HepG2 (cell line): ENCODE measurements around the gene ZNF780B. TPM values are rescaled to one million over a fixed set of nuclear protein-coding genes. Genes with fewer than 3 reads are reported as not detected.

Experiments
- AGO2 ChIP-seq: fragments of 200-400 bp; formaldehyde crosslinking; optimal IDR thresholded peaks from 2 replicates; pipeline ENCODE3; 2017; ENCODE audit warnings: mild to moderate bottlenecking, low read depth, low read length, moderate library complexity
- ASH2L ChIP-seq: fragments of 300-600, 200-600 bp; sonication (generic); IDR thresholded peaks from 2 replicates; pipeline ENCODE4 v1.7.0; 2017; ENCODE audit warnings: low read depth, mild to moderate bottlenecking, moderate library complexity, mixed read lengths, low read length; ENCODE audit not compliant: insufficient read length
- ATF5 ChIP-seq: sonication (generic); formaldehyde crosslinking; IDR thresholded peaks from 2 replicates; pipeline ENCODE4 v1.4.0; 2020; ENCODE audit warnings: mild to moderate bottlenecking, low read depth, missing genetic modification reagents
- BATF2 ChIP-seq: sonication (generic); formaldehyde crosslinking; IDR thresholded peaks from 2 replicates; pipeline ENCODE4 v1.8.0; 2022; ENCODE audit warnings: mild to moderate bottlenecking, missing genetic modification reagents, moderate library complexity
- GATA4 ChIP-seq: sonication (generic); IDR thresholded peaks from 2 replicates; pipeline ENCODE4 v1.6.1; 2016; ENCODE audit warnings: antibody characterized with exemption, low read depth, borderline replicate concordance
- HNF1A ChIP-seq, 2 experiments: sonication (generic) in 1 of 2; formaldehyde crosslinking in 1 of 2; IDR thresholded peaks; 2 replicates each; pipeline versions ENCODE4 v1.4.0 to v1.6.1; 2016 to 2020; ENCODE audit warnings: borderline replicate concordance in 1 of 2, low read depth in 1 of 2, mild to moderate bottlenecking in 1 of 2, missing genetic modification reagents in 1 of 2
- HOXD1 ChIP-seq: sonication (generic); formaldehyde crosslinking; IDR thresholded peaks from 2 replicates; pipeline ENCODE4 v1.5.0; 2020; ENCODE audit warnings: missing genetic modification reagents
- POGZ ChIP-seq: sonication (generic); formaldehyde crosslinking; IDR thresholded peaks from 2 replicates; pipeline ENCODE4 v1.4.0; 2020; ENCODE audit warnings: mild to moderate bottlenecking, missing genetic modification reagents
- POLR2G ChIP-seq: fragments of 200-400 bp; formaldehyde crosslinking; IDR thresholded peaks from 2 replicates; pipeline ENCODE4 v1.6.1; 2018; ENCODE audit warnings: mild to moderate bottlenecking, low read depth, low read length, moderate library complexity
- SIX4 ChIP-seq: sonication (generic); formaldehyde crosslinking; IDR thresholded peaks from 2 replicates; pipeline ENCODE4 v1.4.0; 2020; ENCODE audit warnings: missing genetic modification reagents
- SMAD3 ChIP-seq: sonication (generic); formaldehyde crosslinking; IDR thresholded peaks from 2 replicates; pipeline ENCODE4 v1.4.0; 2020; ENCODE audit warnings: missing genetic modification reagents
- SRY ChIP-seq: sonication (generic); formaldehyde crosslinking; IDR thresholded peaks from 2 replicates; pipeline ENCODE4 v1.8.0; 2022; ENCODE audit warnings: mild to moderate bottlenecking, missing genetic modification reagents
- TFE3 ChIP-seq: IDR thresholded peaks from 2 replicates; pipeline ENCODE4 v1.6.1; 2016
- YEATS2 ChIP-seq: sonication (generic); formaldehyde crosslinking; IDR thresholded peaks from 2 replicates; pipeline ENCODE4 v1.4.0; 2020; ENCODE audit warnings: missing genetic modification reagents, borderline replicate concordance
- ZMYM2 ChIP-seq: sonication (generic); formaldehyde crosslinking; IDR thresholded peaks from 2 replicates; pipeline ENCODE4 v1.8.0; 2022; ENCODE audit warnings: mild to moderate bottlenecking, missing genetic modification reagents
- ZMYM4 ChIP-seq: sonication (generic); formaldehyde crosslinking; IDR thresholded peaks from 2 replicates; pipeline ENCODE4 v1.8.1; 2023; ENCODE audit warnings: mild to moderate bottlenecking, missing genetic modification reagents
- polyA plus RNA-seq, 8 experiments: library from polyadenylated mRNA; depleted of rRNA in 3 of 8; stranded (reverse) in 7 of 8; unstranded in 1 of 8; fragments of >200 nt; fragmentation: Illumina TruSeq in 4 of 8; extraction: Trizol in 4 of 8; gene quantifications; 2 replicates each; pipeline versions ENCODE4 v1.2.1 to v1.2.3, GENCODE V29; 2011 to 2016; ENCODE audit warnings: low read depth in 4 of 8, missing spikeins in 1 of 8, mixed read lengths in 1 of 8; ENCODE audit not compliant: insufficient read depth in 1 of 8
- total RNA-seq, 5 experiments: library from RNA; depleted of rRNA; stranded (reverse); fragments of >200 nt; fragmentation: Illumina TruSeq; extraction: Trizol; gene quantifications; 2 replicates each; pipeline ENCODE4 v1.2.3, GENCODE V29; 2016; ENCODE audit warnings: low read depth in 1 of 5
- TF ChIP-seq, protein P1 (sequence below): sonication (generic); formaldehyde crosslinking; IDR thresholded peaks from 2 replicates; pipeline ENCODE4 v1.4.0; 2020; ENCODE audit warnings: missing genetic modification reagents, borderline replicate concordance

Gene ZNF780B
- total and polyA plus RNA-seq, 2 of the 13 experiments (the other 11 are each of a cell fraction or from before 2014, with no cell fraction given), result 6.6 to 21.9 TPM

GRCh38 chr19:40090241-40091204 lies 34.5 kb upstream of the ZNF780B start, which contains the start of gene ZNF780A (continued):
- TF ChIP-seq HNF1A (IDR thresholded peaks at IDR 0.05; ENCODE audit: low read depth) (no peak), HNF1A (CRISPR knock-in tag; IDR thresholded peaks at IDR 0.05; ENCODE audit: borderline replicate concordance) (no peak), ZMYM4 (CRISPR knock-in tag) (0 out of 2 replicates have a peak, but pooled peaks have one; percentile 34), BATF2 (no peak), SRY (CRISPR knock-in tag) (peak; percentile 77), SIX4 (CRISPR knock-in tag) (0 out of 2 replicates have a peak, but pooled peaks have one; percentile 16), HOXD1 (no peak), AGO2 (peak; percentile 19), POGZ (peak; percentile 2; the same call in 1 of the 2 replicates), ZMYM2 (CRISPR knock-in tag) (no peak), GATA4 (peak; percentile 61; the same call in 1 of the 2 replicates), ASH2L (peak; percentile 87), YEATS2 (peak; percentile 88), ATF5 (CRISPR knock-in tag) (no peak), POLR2G (peak; percentile 96), SMAD3 (0 out of 2 replicates have a peak, but pooled peaks have one; percentile 27), TFE3 (CRISPR knock-in tag) (peak; percentile 43; the same call in 1 of the 2 replicates)
- TF ChIP-seq, protein P1, sequence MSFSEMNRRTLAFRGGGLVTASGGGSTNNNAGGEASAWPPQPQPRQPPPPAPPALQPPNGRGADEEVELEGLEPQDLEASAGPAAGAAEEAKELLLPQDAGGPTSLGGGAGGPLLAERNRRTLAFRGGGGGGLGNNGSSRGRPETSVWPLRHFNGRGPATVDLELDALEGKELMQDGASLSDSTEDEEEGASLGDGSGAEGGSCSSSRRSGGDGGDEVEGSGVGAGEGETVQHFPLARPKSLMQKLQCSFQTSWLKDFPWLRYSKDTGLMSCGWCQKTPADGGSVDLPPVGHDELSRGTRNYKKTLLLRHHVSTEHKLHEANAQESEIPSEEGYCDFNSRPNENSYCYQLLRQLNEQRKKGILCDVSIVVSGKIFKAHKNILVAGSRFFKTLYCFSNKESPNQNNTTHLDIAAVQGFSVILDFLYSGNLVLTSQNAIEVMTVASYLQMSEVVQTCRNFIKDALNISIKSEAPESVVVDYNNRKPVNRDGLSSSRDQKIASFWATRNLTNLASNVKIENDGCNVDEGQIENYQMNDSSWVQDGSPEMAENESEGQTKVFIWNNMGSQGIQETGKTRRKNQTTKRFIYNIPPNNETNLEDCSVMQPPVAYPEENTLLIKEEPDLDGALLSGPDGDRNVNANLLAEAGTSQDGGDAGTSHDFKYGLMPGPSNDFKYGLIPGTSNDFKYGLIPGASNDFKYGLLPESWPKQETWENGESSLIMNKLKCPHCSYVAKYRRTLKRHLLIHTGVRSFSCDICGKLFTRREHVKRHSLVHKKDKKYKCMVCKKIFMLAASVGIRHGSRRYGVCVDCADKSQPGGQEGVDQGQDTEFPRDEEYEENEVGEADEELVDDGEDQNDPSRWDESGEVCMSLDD (CRISPR knock-in tag), result peak; percentile 86; the same call in 1 of the 2 replicates
